HepG2 (cell line): Measurements from ENCODE around the gene SETD1A. TPM values are rescaled to one million over a fixed set of nuclear protein-coding genes. Genes with fewer than 3 reads are reported as not detected.

Experiments
- ATAC-seq: fragments of 200-7000 bp; cut with Tn5 transposase; 3 replicates; pipeline ENCODE4 v1.9.1; 2020; ENCODE audit warnings: mild to moderate bottlenecking, moderate library complexity
- BruUV-seq: library from RNA; stranded (reverse); fragments of 400-500 nt; replicated peaks from 2 replicates; lab custom pipeline; 2021; lab: Mats Ljungman, UMichigan
- CTCF ChIA-PET: fragments of 300-600 bp; formaldehyde crosslinking; extraction: SDS; loops from one replicate; lab custom pipeline; 2021; ENCODE audit warnings: low total read pairs, inconsistent platforms, low intra/inter-chr PET ratio; lab: Yijun Ruan, JAX
- POLR2A ChIA-PET: fragments of 350-600 bp; sonication (Branson Sonifier 250); formaldehyde crosslinking; loops from one replicate; lab custom pipeline; 2020; ENCODE audit warnings: antibody characterized with exemption, inconsistent platforms; lab: Yijun Ruan, JAX
- DNase-seq: peaks from one replicate; pipeline ENCODE4 v3.0.0-alpha.2; 2015; ENCODE audit warnings: low spot score
- FAIRE-seq: peaks from 3 replicates; lab custom pipeline; 2011; peaks lifted over from hg19 to GRCh38; lab: Jason Lieb, UNC
- H2AFZ ChIP-seq: one replicate; pipeline ENCODE4 v1.6.1; 2011; ENCODE audit warnings: low read length, inconsistent platforms
- H3K27ac ChIP-seq: fragments of 300-600 bp; 3 replicates; pipeline ENCODE4 v1.8.0; 2011; ENCODE audit warnings: mixed run types, mild to moderate bottlenecking, mixed read lengths, low read length, inconsistent platforms; ENCODE audit not compliant: insufficient read depth; ENCODE audit errors: extremely low read length
- H3K27me3 ChIP-seq, 2 experiments: fragments of 200-600 bp in 1 of 2; 2 replicates in 1 of 2; 3 replicates in 1 of 2; pipeline versions ENCODE4 v1.6.0 to v1.8.0; 2011; ENCODE audit warnings: low read length in 2 of 2, mild to moderate bottlenecking in 2 of 2, moderate library complexity in 2 of 2, inconsistent platforms in 1 of 2; ENCODE audit not compliant: insufficient read depth in 2 of 2, control insufficient read depth in 1 of 2
- H3K36me3 ChIP-seq, 2 experiments: fragments of 200-600 bp in 1 of 2; replicated peaks in 1 of 2; 2 replicates in 1 of 2; 3 replicates in 1 of 2; pipeline versions ENCODE4 v1.5.1 to v1.8.0; 2011; ENCODE audit warnings: low read length in 2 of 2, inconsistent platforms in 1 of 2; ENCODE audit not compliant: insufficient read depth in 2 of 2, control insufficient read depth in 1 of 2
- H3K4me1 ChIP-seq: 2 replicates; pipeline ENCODE4 v1.5.1; 2012; ENCODE audit warnings: low read length, inconsistent platforms; ENCODE audit not compliant: insufficient read depth
- H3K4me2 ChIP-seq: 2 replicates; pipeline ENCODE4 v1.6.0; 2011; ENCODE audit warnings: low read depth, low read length, inconsistent platforms
- H3K4me3 ChIP-seq, 3 experiments: fragments of 200-600 bp in 1 of 3; sonication (generic), shearing (Covaris generic) in 1 of 3; replicated peaks in 1 of 3; 2 replicates each; pipeline ENCODE4 v1.5.1; 2011 to 2016; ENCODE audit warnings: low read length in 3 of 3, inconsistent platforms in 2 of 3, low read depth in 2 of 3, mild to moderate bottlenecking in 2 of 3, control low read depth in 1 of 3, mixed read lengths in 1 of 3; ENCODE audit not compliant: insufficient read depth in 1 of 3
- H3K79me2 ChIP-seq: one replicate; pipeline ENCODE4 v1.6.1; 2011; ENCODE audit warnings: low read length, inconsistent platforms; ENCODE audit not compliant: insufficient read depth
- H3K9ac ChIP-seq: 2 replicates; pipeline ENCODE4 v1.6.0; 2011; ENCODE audit warnings: mild to moderate bottlenecking, low read depth, low read length, inconsistent platforms; ENCODE audit not compliant: insufficient read depth
- H3K9me3 ChIP-seq: 2 replicates; pipeline ENCODE4 v1.5.1; 2012; ENCODE audit warnings: mild to moderate bottlenecking, low read length
- H4K20me1 ChIP-seq: 2 replicates; pipeline ENCODE4 v1.6.0; 2011; ENCODE audit warnings: inconsistent platforms, mild to moderate bottlenecking, low read length, moderate library complexity; ENCODE audit not compliant: insufficient read depth
- ARID3A ChIP-seq: IDR thresholded peaks from 2 replicates; pipeline ENCODE4 v1.6.1; 2012; ENCODE audit warnings: low read depth, low read length, improper control_type of control experiment
- ARNT ChIP-seq: fragments of 450-650 bp; IDR thresholded peaks from 2 replicates; pipeline ENCODE4 v1.6.1; 2017
- BORCS8-MEF2B ChIP-seq: sonication (generic); formaldehyde crosslinking; IDR thresholded peaks from 2 replicates; pipeline ENCODE4 v1.8.0; 2022; ENCODE audit warnings: mild to moderate bottlenecking, missing genetic modification reagents
- MED1 ChIP-seq: sonication (generic); formaldehyde crosslinking; IDR thresholded peaks from 2 replicates; pipeline ENCODE4 v1.4.0; 2020; ENCODE audit warnings: missing genetic modification reagents
- RBM39 ChIP-seq: fragments of 200-400 bp; formaldehyde crosslinking; IDR thresholded peaks from one replicate; pipeline ENCODE4 v1.6.1; 2018; ENCODE audit warnings: antibody characterized with exemption, mild to moderate bottlenecking, low read depth, low read length; ENCODE audit not compliant: poor library complexity, severe bottlenecking
- RCOR2 ChIP-seq: IDR thresholded peaks from 2 replicates; pipeline ENCODE4 v1.6.1; 2016; ENCODE audit warnings: missing biosample characterization, missing genetic modification reagents
- RFXANK ChIP-seq: IDR thresholded peaks from 2 replicates; pipeline ENCODE4 v1.6.1; 2016
- SOX5 ChIP-seq: IDR thresholded peaks from 2 replicates; pipeline ENCODE4 v1.6.1; 2016; ENCODE audit warnings: borderline replicate concordance
- TBP ChIP-seq: sonication (generic); formaldehyde crosslinking; IDR thresholded peaks from 2 replicates; pipeline ENCODE4 v1.5.0; 2020; ENCODE audit warnings: missing genetic modification reagents
- ZBED4 ChIP-seq: sonication (generic); formaldehyde crosslinking; IDR thresholded peaks from 2 replicates; pipeline ENCODE4 v1.4.0; 2020; ENCODE audit warnings: missing genetic modification reagents, borderline replicate concordance
- ZNF121 ChIP-seq: sonication (generic); formaldehyde crosslinking; IDR thresholded peaks from 2 replicates; pipeline ENCODE4 v1.5.0; 2020; ENCODE audit warnings: mild to moderate bottlenecking, missing genetic modification reagents
- ZNF138 ChIP-seq: sonication (generic); formaldehyde crosslinking; IDR thresholded peaks from 2 replicates; pipeline ENCODE4 v1.5.0; 2020; ENCODE audit warnings: mild to moderate bottlenecking, low read depth, missing genetic modification reagents
- ZNF18 ChIP-seq: sonication (generic); formaldehyde crosslinking; IDR thresholded peaks from 2 replicates; pipeline ENCODE4 v1.8.0; 2022; ENCODE audit warnings: mild to moderate bottlenecking, missing genetic modification reagents; ENCODE audit not compliant: insufficient replicate concordance
- ZNF333 ChIP-seq: sonication (generic); formaldehyde crosslinking; IDR thresholded peaks from 2 replicates; pipeline ENCODE4 v1.4.0; 2020; ENCODE audit warnings: mild to moderate bottlenecking, missing genetic modification reagents, borderline replicate concordance
- ZNF773 ChIP-seq: sonication (generic); formaldehyde crosslinking; IDR thresholded peaks from 2 replicates; pipeline ENCODE4 v1.4.0; 2020; ENCODE audit warnings: missing genetic modification reagents, borderline replicate concordance
- ZNF780A ChIP-seq: sonication (generic); formaldehyde crosslinking; IDR thresholded peaks from 2 replicates; pipeline ENCODE4 v1.8.0; 2022; ENCODE audit warnings: mild to moderate bottlenecking, missing genetic modification reagents, moderate library complexity
- WGBS: methylation state at CpG from one replicate; pipeline ENCODE4 v1.1.6; 2017; ENCODE audit warnings: low lambda C conversion rate; 5-methylcytosine and 5-hydroxymethylcytosine counted together
- in situ Hi-C: cut with HindIII; loops from 2 replicates; pipeline ENCODE4 v1.10.0; 2017; ENCODE audit warnings: low pct_unique_long_range_greater_than_20kb; ENCODE audit not compliant: extremely low pct_ligation_motif_present
- intact Hi-C: fragments of 100-400 bp; cut with micrococcal nuclease; formaldehyde crosslinking; loops from one replicate; pipeline ENCODE4 v1.10.0; 2022; ENCODE audit not compliant: unreplicated experiment
- polyA plus RNA-seq, 8 experiments: library from polyadenylated mRNA; depleted of rRNA in 3 of 8; stranded (reverse) in 7 of 8; unstranded in 1 of 8; fragments of >200 nt; fragmentation: Illumina TruSeq in 4 of 8; extraction: Trizol in 4 of 8; gene quantifications; 2 replicates each; pipeline versions ENCODE4 v1.2.1 to v1.2.3, GENCODE V29; 2011 to 2016; ENCODE audit warnings: low read depth in 4 of 8, missing spikeins in 1 of 8, mixed read lengths in 1 of 8; ENCODE audit not compliant: insufficient read depth in 1 of 8
- total RNA-seq, 5 experiments: library from RNA; depleted of rRNA; stranded (reverse); fragments of >200 nt; fragmentation: Illumina TruSeq; extraction: Trizol; gene quantifications; 2 replicates each; pipeline ENCODE4 v1.2.3, GENCODE V29; 2016; ENCODE audit warnings: low read depth in 1 of 5

SETD1A gene
- total and polyA plus RNA-seq, 2 of the 13 experiments (the other 11 are each of a cell fraction or from before 2014, with no cell fraction given), result 3.8 to 5.6 TPM

- no peak overlapping the region for H3K4me3 ChIP-seq
- no peak for TF ChIP-seq TBP (CRISPR knock-in tag)
- TF ChIP-seq RBM39, result no peak
- TF ChIP-seq ARID3A, result no peak
- TF ChIP-seq RCOR2 (CRISPR knock-in tag), result no peak
- TF ChIP-seq ZNF773 (CRISPR knock-in tag), result no peak
- TF ChIP-seq ZNF138, result no peak
- TF ChIP-seq ZNF333 (CRISPR knock-in tag), result no peak
- TF ChIP-seq ZNF18 (CRISPR knock-in tag), result no peak
- no peak for TF ChIP-seq ZBED4 (CRISPR knock-in tag)
- no peak for TF ChIP-seq ZNF780A
- no peak for TF ChIP-seq ZNF121 (CRISPR knock-in tag)
- no peak for TF ChIP-seq RFXANK (CRISPR knock-in tag)
- no peak for TF ChIP-seq BORCS8-MEF2B
- no peak for TF ChIP-seq ARNT
- TF ChIP-seq MED1 (CRISPR knock-in tag), result no peak
- TF ChIP-seq SOX5, result no peak
- TF ChIP-seq, all 625 proteins: peak for 0
- in situ Hi-C loops (loop anchor here (25.0 kb wide), 1 partner anchor 732 kb away; a partner anchor contains a TSS), intact Hi-C loops (loop anchor here (10.0 kb wide), 1 partner anchor 885 kb away; no protein-coding TSS in a partner anchor)
- H3K79me2 ChIP-seq, result no peaks in the 10 kb centered on the region
- no peak overlapping the region for H3K9ac ChIP-seq
- H3K4me2 ChIP-seq, result no peak overlapping the region
- H3K36me3 ChIP-seq, result peaks cover 40 to 83% of the 10 kb centered on the region in 2 experiments
- ChIA-PET CTCF (no interaction called here), POLR2A (no interaction called here)
- no peaks in the 10 kb centered on the region; the same call in 1 of the 2 replicates for H4K20me1 ChIP-seq
- H3K4me1 ChIP-seq, result no peaks in the 10 kb centered on the region
- H3K27me3 ChIP-seq, result no peaks in the 10 kb centered on the region
- FAIRE-seq (no peak), ATAC-seq (no peak), DNase-seq (no peak)
- H2AFZ ChIP-seq, result no peak overlapping the region
- 96% methylated on average over 14 of the region's 15 CpGs for WGBS
- no TSS peak for BruUV-seq
- H3K9me3 ChIP-seq, result no peaks in the 10 kb centered on the region
- H3K27ac ChIP-seq, result no peak overlapping the region
Measured at GRCh38 chr16:30980023-30980371, 22.4 kb downstream of the SETD1A start.
